ENCODE results near the gene VTI1A. TPM values are rescaled to one million over a fixed set of nuclear protein-coding genes. Genes with fewer than 3 reads are reported as not detected.

Gene VTI1A
- total and polyA plus RNA-seq, 2 of the 13 experiments (the other 11 are each of a cell fraction or from before 2014, with no cell fraction given), result 11.7 to 32.7 TPM

DNA sequence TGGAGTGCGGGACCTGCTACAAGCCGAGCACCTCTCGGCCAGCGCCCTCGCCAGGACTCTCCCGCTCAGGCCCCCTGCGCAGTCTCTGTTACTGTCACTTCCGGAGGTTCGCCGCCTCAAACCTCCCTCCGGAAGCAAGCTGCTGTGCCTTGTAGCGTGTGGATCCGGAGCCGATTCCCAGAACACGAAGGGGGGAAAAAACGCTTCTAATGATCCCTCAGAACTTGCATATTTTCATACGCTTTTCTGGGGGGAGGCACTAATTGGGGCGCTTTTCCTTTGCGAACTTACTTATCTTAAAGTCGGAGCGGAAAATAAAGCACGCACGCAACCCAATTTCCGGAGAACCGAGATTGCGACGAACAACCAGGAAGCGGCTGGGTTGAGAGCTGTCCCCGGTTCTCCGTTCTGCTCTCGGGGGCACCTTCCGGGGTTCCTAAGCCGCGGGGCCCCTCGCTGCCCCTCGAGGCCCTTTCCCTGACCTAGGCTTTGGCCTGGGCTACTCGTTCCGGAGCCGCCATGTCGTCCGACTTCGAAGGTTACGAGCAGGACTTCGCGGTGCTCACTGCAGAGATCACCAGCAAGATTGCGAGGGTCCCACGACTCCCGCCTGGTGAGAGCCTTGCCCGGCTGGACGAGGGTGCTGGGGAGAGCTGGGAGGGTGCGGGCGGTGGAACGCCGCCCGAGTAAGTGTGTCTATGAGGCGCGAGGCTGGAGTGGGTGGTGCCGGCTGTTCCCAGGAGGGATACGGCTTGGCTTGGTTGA, at the start of gene VTI1A, which contains the start of gene ZDHHC6 (continued):
- TF ChIP-seq PCBP2 (optimal IDR thresholded peaks at IDR 0.05; ENCODE audit: low read depth, low read length, poor library complexity, severe bottlenecking) (no peak), BRD4 (CRISPR knock-in tag; IDR thresholded peaks at IDR 0.05) (no peak), ZNF136 (CRISPR knock-in tag; IDR thresholded peaks at IDR 0.05; ENCODE audit: low read depth) (no peak), ZNF543 (CRISPR knock-in tag; IDR thresholded peaks at IDR 0.05) (peak; percentile 81; the same call in 1 of the 2 replicates), HHEX (CRISPR knock-in tag; IDR thresholded peaks at IDR 0.05) (no peak), MYPOP (CRISPR knock-in tag; IDR thresholded peaks at IDR 0.05) (peak; percentile 38; the same call in 1 of the 2 replicates), CC2D1A (CRISPR knock-in tag; IDR thresholded peaks at IDR 0.05) (no peak), SRSF9 (IDR thresholded peaks at IDR 0.05; ENCODE audit: borderline replicate concordance, insufficient read depth, low read depth, low read length, poor library complexity, severe bottlenecking) (no peak), PRPF4 (IDR thresholded peaks at IDR 0.05; ENCODE audit: low read depth, low read length, poor library complexity, severe bottlenecking) (peak; percentile 48), MAZ (IDR thresholded peaks at IDR 0.05; ENCODE audit: borderline replicate concordance, low read depth, low read length) (peak; percentile 47; the same call in 1 of the 2 replicates), MAZ (CRISPR knock-in tag; IDR thresholded peaks at IDR 0.05; ENCODE audit: low read depth) (no peak), RXRB (CRISPR knock-in tag; IDR thresholded peaks at IDR 0.05; ENCODE audit: borderline replicate concordance) (peak; percentile 32; the same call in 1 of the 2 replicates), ZEB1 (IDR thresholded peaks at IDR 0.05; ENCODE audit: insufficient replicate concordance, low read depth) (no peak), ZNF83 (CRISPR knock-in tag; IDR thresholded peaks at IDR 0.05; ENCODE audit: borderline replicate concordance) (peak; percentile 52; the same call in 1 of the 2 replicates), PHF21A (CRISPR knock-in tag; IDR thresholded peaks at IDR 0.05) (peak; percentile 78), ZNF691 (CRISPR knock-in tag; IDR thresholded peaks at IDR 0.05; ENCODE audit: borderline replicate concordance, low read depth) (peak; percentile 58; the same call in 1 of the 2 replicates), ZNF407 (CRISPR knock-in tag; IDR thresholded peaks at IDR 0.05; ENCODE audit: not compliant biosample characterization) (peak; percentile 75)
- TF ChIP-seq, protein P1, sequence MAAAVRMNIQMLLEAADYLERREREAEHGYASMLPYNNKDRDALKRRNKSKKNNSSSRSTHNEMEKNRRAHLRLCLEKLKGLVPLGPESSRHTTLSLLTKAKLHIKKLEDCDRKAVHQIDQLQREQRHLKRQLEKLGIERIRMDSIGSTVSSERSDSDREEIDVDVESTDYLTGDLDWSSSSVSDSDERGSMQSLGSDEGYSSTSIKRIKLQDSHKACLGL (CRISPR knock-in tag; IDR thresholded peaks at IDR 0.05), result no peak; the same call in 1 of the 2 replicates

Data from HepG2 (cell line).